Ramos (cell line): ENCODE measurements around the gene FIBCD1.

Source experiments
- in situ Hi-C: fragments of 300-500 bp; cut with MboI; formaldehyde crosslinking; loops from one replicate; pipeline ENCODE4 v1.14.3; 2022; ENCODE audit warnings: low sequenced_read_pairs; ENCODE audit not compliant: unreplicated experiment

The FIBCD1 gene

DNA sequence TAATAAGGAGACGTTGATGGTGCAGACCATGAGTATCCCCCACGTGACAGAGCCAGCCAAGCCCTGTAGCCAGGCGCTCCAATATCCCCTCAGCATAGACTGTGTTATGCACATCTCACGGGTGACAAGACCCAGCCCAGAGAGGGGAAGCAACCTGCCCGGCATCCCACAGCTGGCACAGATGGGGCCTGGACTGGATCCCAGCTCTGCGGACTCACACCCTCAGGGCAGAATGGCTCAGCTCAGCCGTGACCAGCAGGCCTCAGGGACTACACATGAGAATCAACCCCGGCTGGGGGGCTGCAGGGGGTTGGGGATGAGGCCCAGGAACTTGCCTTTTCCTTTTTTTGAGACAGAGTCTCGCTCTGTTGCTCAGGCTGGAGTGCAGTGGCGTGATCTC lies 11.7 kb downstream of the FIBCD1 start:
- in situ Hi-C loops: no loop called here

DNA sequence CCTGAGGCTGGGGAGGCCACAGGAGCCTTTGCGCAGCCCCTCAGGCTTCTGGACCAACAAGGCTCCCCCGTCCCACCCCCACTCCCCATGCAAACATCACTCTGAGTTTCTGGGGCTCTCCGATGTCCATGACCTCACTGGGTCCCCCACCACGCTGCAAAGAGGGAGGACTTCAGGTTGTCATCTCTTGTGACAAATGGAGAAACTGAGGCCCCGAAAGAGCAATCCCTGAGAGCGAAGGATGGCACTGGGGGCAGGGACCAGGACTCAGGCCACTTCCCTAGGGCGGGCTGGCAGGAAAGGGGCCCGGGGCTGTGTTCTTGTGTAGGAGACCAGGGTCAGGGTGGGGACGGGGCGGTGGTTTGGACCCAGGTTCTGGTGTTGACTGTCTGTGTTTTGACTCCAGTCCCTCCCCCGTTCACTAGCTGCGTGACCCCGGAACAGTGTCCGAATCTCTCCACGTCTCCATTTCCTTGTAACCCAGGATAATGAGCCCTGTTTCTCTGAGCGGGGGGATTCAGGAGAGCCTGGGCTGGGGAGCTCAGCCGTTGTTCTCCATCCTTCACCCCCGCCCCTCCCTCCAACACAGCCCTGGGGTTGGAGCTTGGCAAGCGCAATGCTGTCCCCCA lies 13.9 kb downstream of the FIBCD1 start:
- in situ Hi-C loops: no loop called here

- in situ Hi-C loops: no loop called here
Measured at GRCh38 chr9:130924448-130924788, 14.6 kb downstream of the FIBCD1 start.

DNA sequence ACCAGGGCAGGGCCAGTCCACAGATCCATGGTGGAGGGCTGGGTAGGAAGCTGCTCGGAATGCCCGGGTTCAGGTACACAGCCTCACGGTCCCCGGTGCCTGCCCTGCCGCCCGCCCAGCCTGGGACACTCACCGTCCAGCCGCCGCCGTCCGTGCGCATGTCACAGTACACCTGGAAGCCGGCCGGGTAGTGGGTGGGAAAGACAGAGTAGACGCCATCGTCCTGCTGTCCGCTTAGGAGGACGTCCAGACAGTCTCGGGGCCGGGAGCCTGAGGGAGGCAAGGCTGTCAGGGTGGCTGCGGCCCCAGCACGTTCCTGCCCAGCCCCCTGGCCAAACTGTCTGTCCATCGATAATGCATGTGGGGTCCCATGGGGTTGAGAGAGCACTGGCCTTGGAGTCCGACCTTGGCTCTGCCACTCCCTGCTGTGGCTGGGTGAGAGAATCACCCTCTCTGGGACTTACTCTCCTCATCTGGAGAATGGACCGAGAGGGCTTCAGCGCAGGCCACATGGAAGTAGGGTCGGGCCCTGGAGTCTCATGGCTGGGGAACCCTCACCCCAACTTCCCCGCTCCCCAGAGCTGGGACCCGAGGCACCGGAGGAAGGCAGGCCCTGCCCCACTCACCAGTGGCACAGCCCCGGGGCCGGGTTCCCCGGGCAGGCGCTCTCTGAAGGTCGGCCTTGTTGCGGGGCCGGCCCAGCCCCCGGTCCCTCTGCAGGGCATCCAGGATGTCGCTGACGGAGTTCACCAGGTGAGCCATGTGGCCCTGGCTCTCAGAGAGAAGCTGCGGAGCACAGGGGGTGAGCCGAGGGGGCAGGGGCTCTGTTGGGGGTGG lies 15.2 kb downstream of the FIBCD1 start:
- in situ Hi-C loops: no loop called here

DNA sequence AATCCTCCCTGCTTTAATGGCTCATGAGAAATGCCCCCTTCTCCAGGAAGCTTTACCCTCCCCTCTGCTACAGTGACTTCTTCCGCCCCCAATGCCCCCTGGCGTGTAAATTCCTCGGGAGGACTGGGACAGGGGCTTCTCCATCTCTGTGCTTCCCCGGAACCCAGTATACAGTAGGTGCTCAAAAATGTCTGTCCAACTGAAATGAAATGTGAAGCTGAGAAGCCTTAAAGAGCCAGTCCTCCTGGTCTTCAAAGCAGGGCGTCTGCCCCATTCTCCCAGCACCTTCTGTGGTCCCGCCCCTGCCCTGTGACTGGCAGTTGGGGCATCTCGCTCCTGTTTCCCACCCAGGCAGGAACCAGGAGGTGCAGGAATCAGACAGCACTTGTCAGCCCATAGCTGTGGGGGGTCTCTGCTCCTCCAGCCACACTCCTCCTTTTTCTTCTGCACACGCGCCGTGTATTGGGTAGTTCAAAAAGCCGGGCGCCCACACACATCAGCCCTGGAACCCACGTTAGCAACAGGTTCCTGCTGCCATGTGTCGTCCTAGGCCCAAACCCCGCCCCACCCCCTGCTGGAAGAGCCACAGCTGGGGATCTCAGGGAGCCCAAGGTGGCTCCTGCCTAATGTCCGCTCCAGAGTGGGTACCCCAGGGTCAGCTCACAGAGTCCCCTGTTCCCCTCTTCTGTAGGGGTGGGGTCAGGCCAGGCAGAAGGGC lies 16.0 kb downstream of the FIBCD1 start:
- in situ Hi-C loops: no loop called here

DNA sequence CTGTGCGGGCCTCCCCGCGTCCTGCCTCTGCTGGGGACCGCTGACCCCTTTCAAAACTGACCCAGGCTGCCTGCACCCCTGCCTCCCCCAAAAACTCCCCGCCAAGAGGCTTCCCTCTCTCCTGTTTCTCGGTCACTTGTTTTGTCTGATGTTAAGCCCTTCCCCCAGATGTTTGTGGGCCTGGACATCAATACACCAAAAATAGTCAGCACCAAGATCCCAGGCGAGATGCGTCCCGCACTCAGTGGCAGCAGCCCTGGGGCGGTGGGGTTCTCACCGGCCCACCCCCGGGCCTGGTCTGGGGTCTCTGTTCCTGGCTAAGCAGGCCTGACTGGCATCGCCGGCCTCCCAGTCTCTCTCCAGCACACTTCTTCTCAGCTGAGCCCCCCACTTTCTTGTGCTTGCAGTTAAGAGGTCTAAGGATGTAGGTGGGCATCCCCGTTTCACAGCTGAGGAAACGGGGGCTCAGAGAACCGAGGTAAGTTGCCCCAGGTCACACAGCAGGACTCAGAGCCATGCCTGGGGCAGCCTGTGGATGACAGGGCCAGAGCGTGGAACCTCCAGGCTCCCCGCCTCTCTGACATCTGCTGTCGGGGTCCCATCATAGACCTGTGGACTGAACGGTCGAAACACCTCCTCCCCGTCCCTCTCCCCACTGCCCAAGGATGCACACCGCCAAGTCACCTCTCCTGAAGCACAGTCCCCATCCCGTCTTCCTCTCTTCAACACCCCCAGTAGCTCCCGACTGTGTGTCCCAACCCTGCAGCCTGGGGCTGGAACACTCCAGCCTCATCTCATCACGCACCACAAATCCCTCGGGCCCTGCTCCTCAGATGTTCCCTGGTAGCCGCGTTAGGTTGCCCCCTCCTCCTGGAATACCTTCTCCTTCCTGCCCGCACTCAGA lies 16.8 kb downstream of the FIBCD1 start:
- in situ Hi-C loops: no loop called here

DNA sequence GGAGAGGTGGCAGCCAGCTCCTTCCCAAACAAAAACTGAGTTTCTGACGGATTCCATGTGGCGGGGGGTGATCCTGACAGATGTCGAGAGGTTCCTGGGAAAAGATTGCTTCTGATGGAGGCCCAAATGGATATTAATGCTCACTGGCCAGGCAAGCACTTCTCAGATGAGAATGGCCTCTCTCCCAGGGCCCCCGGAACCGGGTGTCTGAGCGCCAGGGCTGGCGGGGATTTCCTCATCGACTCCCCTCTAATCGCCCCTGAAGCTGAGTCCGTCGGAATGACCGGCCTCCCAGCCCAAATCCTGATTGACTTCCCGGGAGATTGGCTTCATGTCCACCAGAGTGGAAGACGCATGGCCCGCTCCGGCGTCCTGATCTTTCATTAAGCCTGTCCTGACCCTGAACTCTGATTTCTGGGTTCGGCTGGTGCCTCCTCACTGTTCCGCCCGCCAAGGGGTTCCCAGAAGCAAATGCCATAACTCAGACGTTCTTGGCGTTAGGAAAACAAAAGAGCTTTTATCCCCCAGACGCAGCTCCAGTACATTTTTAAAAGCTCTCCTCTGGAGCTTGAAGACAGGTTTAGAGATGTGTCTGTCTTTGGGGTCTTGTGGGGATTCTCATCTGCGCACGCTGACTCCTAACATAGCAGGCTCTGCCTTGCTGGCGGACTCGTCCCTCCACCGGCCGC lies 17.6 kb downstream of the FIBCD1 start:
- in situ Hi-C loops: no loop called here

- in situ Hi-C loops: no loop called here
Measured at GRCh38 chr9:130920762-130921299, 18.2 kb downstream of the FIBCD1 start.

- in situ Hi-C loops: no loop called here
Measured at GRCh38 chr9:130920233-130920632, 18.8 kb downstream of the FIBCD1 start.

- in situ Hi-C loops: no loop called here
Measured at GRCh38 chr9:130919559-130920145, 19.4 kb downstream of the FIBCD1 start.

DNA sequence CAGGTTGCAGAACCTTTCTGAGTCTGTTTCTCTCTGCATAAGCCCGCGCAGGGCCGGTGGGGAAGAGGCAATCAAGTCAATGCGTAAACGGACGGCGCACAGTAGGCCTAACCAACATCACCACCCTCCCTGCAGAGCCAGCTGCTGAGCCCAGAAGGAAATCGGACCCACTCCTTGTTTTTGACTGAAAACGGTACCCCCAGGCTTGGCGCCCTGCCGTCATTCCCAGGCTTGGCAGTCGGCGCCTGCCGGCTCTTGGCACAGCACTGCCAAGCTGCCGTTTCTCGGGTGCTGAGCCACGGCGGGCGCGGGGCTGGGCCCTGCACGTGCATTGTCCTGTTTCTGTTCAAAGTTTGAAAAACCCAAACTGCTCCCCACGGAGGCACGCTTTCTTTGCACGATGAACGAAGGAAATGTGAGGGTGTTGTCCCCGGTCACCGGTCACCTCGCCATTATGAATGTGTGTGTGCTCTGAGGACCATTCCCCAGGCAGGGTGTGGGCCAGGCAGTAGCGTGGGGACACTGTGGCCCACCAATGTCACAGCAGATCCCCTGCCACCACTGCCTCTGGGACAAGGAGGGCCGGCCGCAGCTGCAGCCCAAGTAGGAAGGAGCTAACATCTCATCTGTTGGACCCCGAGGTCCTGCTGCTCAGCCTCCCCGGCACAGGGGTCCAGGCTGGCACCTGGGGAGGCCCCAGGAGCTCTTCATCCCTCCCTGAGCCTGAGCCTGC lies 20.1 kb downstream of the FIBCD1 start:
- in situ Hi-C loops: no loop called here

GRCh38 chr9:130918101-130918825 lies 20.8 kb downstream of the FIBCD1 start:
- in situ Hi-C loops: no loop called here

- in situ Hi-C loops: no loop called here
Measured at GRCh38 chr9:130917168-130917960, 21.7 kb downstream of the FIBCD1 start.

DNA sequence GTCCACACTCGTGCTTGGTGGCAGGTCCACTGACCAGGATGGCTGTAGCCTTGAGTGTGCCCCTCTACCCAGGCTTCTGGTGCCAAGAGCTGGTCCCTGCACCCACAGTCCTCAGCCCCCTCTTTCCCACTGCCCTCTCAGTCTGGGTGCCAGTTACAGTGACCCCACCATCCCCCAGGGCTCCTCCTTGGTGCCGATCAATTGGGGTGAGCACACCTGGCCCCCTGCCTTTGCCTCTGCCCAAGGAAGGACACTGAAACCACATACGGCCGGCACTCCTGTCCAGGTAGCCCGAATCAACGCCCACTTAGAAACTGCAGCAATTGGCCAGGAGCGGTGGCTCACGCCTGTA lies 24.0 kb downstream of the FIBCD1 start:
- in situ Hi-C loops: no loop called here

DNA sequence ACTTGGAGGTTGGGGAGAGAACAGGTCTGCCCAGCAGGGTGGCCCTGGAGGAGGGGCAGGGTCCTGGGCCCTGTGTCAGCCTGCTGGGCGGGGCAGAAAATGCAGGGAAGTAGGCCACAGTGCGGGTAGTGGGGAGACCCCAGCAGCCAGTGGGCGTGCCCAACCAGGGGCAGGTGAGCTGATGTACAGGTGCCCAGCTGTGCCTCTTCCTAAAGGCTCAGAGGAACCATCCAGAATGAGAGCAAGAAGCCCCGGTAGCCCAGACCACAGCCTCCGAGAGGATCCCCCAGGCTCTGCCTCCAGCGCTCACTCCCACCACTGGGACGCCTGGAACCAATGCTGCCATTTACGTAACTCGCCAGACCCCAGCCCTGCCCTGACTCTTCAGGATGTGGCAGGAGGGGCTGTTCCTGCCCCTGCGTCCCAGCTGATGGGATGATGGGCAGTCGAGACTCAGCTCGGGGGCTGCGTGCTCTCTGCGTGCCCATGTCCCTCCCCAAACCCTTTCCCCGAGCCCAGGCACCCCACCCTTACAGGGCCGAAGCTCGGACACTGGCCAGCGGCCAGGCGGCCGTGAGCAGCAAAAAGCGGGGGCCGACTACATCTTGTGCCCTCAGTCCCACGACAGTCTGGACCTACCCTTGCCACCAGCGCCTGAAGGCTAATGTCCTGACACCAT lies 24.5 kb downstream of the FIBCD1 start:
- in situ Hi-C loops: no loop called here

DNA sequence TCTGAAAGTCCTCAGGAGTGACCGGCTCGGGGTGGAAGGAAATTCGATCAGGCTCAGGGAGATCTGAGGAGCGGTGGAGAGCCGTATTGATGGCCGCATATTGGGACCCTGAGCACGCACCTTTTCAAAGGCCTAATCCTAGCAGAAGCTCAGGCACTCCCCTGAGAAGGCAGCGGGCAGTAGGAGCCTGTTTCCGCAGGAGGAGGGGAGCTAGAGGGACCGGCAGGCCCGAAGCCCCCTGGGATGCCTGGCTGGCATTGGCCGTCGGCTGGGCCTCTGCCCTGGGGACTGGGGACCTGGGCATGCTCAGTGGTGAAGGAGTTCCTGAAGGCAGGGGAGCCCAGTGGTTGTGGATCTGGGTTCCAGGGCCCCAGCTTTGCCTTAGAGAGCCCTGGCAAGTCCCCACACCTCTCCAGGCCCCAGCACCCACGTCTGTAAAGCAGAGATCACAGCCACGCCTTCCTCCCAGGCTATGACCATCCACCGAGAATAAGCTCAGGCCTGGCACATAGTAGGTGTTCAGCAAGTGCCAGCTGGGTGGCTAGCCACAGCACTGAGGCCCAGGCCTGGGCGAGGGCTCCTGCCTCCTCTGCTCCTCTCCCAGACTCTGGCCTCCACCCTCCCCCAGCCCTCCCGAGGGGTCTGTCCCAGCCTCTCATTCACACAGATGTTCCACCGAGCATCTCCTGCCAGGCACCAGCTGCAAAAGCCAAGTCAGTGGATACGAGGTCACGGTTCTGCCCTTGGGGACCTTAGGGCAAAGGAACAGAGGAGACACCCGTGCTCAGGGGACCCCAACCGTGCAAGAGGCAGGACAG lies 25.2 kb downstream of the FIBCD1 start:
- in situ Hi-C loops: no loop called here
